H1 (cell line): ENCODE results near the gene OR4L1. TPM values are rescaled to one million over a fixed set of nuclear protein-coding genes. Genes with fewer than 3 reads are reported as not detected.

Experiments used
- polyA plus RNA-seq, 7 experiments: library from polyadenylated mRNA; depleted of rRNA in 3 of 7; stranded (reverse) in 5 of 7; unstranded in 2 of 7; fragments of >200 nt in 5 of 7; fragments of 200-250 nt in 2 of 7; gene quantifications; 1 replicate in 5 of 7; 2 replicates in 1 of 7; 4 replicates in 1 of 7; pipeline versions ENCODE4 v1.2.1 to v1.2.3, GENCODE V29; 2011 to 2013; ENCODE audit warnings: missing spikeins in 2 of 7, mixed read lengths in 2 of 7
- small RNA-seq: library from polyadenylated mRNA; stranded (forward); fragments of <200 nt; extraction: miRNeasy Mini kit (QIAGEN cat#:217004); gene quantifications from one replicate; pipeline ENCODE3, GENCODE V24; 2013; ENCODE audit not compliant: insufficient read depth
- total RNA-seq: library from RNA; stranded (reverse); fragmentation: NEBNext Ultra II Directional; extraction: Animal tissue kit (Norgen Biotek cat#: 25700); gene quantifications from 2 replicates; pipeline ENCODE4 v1.2.1, GENCODE V29; 2021

The OR4L1 gene
- total and polyA plus RNA-seq, 2 of the 8 experiments (the other 6 are each of a cell fraction or from before 2014, with no cell fraction given): not detected

Small RNA genes lying within 50 kb of the gene (small RNA-seq; reads per million reads assigned to genes)
- not detected for gene RNA5SP380

Other genes starting within 250 kb of the OR4L1 start
- not detected in 2 replicates for gene OR4K2, start 184.9 kb upstream of the OR4L1 start, total RNA-seq
- gene OR4K2, start 184.9 kb upstream of the OR4L1 start, polyA plus RNA-seq (2011; rRNA removed): not detected in 2 replicates
- not detected in 2 replicates for gene OR4K5, start 139.4 kb upstream of the OR4L1 start, total RNA-seq
- gene OR4K5, start 139.4 kb upstream of the OR4L1 start, polyA plus RNA-seq (2011; rRNA removed): not detected in 2 replicates
- not detected in 2 replicates for gene OR4K1, start 129.1 kb upstream of the OR4L1 start, total RNA-seq
- not detected in 2 replicates for gene OR4K1, start 129.1 kb upstream of the OR4L1 start, polyA plus RNA-seq (2011; rRNA removed)
- not detected in 2 replicates for gene OR4K15, start 84.5 kb upstream of the OR4L1 start, total RNA-seq
- not detected in 2 replicates for gene OR4K15, start 84.5 kb upstream of the OR4L1 start, polyA plus RNA-seq (2011; rRNA removed)
- not detected in 2 replicates for gene OR4Q2, start 57.9 kb upstream of the OR4L1 start, total RNA-seq
- gene OR4Q2, start 57.9 kb upstream of the OR4L1 start, polyA plus RNA-seq (2011; rRNA removed): not detected in 2 replicates
- gene OR4K14, start 40.7 kb upstream of the OR4L1 start, total RNA-seq: not detected in 2 replicates
- not detected in 2 replicates for gene OR4K14, start 40.7 kb upstream of the OR4L1 start, polyA plus RNA-seq (2011; rRNA removed)
- not detected in 2 replicates for gene OR4K13, start 24.0 kb upstream of the OR4L1 start, total RNA-seq
- gene OR4K13, start 24.0 kb upstream of the OR4L1 start, polyA plus RNA-seq (2011; rRNA removed): not detected in 2 replicates
- gene OR4K17, start 50.7 kb downstream of the OR4L1 start, total RNA-seq: not detected in 2 replicates
- not detected in 2 replicates for gene OR4K17, start 50.7 kb downstream of the OR4L1 start, polyA plus RNA-seq (2011; rRNA removed)
- not detected in 2 replicates for gene OR4N5, start 78.8 kb downstream of the OR4L1 start, total RNA-seq
- not detected in 2 replicates for gene OR4N5, start 78.8 kb downstream of the OR4L1 start, polyA plus RNA-seq (2011; rRNA removed)
- gene OR11G2, start 130.9 kb downstream of the OR4L1 start, total RNA-seq: not detected in 2 replicates
- gene OR11G2, start 130.9 kb downstream of the OR4L1 start, polyA plus RNA-seq (2011; rRNA removed): not detected in 2 replicates
- not detected in 2 replicates for gene OR11H6, start 163.7 kb downstream of the OR4L1 start, total RNA-seq
- gene OR11H6, start 163.7 kb downstream of the OR4L1 start, polyA plus RNA-seq (2011; rRNA removed): not detected in 2 replicates
- not detected in 2 replicates for gene OR11H7, start 168.9 kb downstream of the OR4L1 start, total RNA-seq
- not detected in 2 replicates for gene OR11H7, start 168.9 kb downstream of the OR4L1 start, polyA plus RNA-seq (2011; rRNA removed)
- not detected in 2 replicates for gene OR11H4, start 179.2 kb downstream of the OR4L1 start, total RNA-seq
- not detected in 2 replicates for gene OR11H4, start 179.2 kb downstream of the OR4L1 start, polyA plus RNA-seq (2011; rRNA removed)
- gene TTC5, start 245.9 kb downstream of the OR4L1 start, total RNA-seq: 18.0 and 20.7 TPM in 2 replicates
- gene TTC5, start 245.9 kb downstream of the OR4L1 start, polyA plus RNA-seq (2011; rRNA removed): 6.4 and 9.1 TPM in 2 replicates